SH-SY5Y (cell line): Measurements from ENCODE around the gene FXR2.

ENCODE experiments used
- GATA2 ChIP-seq: IDR thresholded peaks from 2 replicates; pipeline ENCODE4 v1.6.1; 2011; ENCODE audit warnings: mild to moderate bottlenecking, low read depth, low read length
- GATA3 ChIP-seq: IDR thresholded peaks from 2 replicates; pipeline ENCODE4 v1.6.1; 2011; ENCODE audit warnings: low read depth, mild to moderate bottlenecking, low read length, moderate library complexity

- TF ChIP-seq GATA2 (no peak), GATA3 (no peak)
Observed at GRCh38 chr17:7632492-7632894, 17.8 kb upstream of the FXR2 start.
